ENCODE measurements around the gene DDX24. TPM values are rescaled to one million over a fixed set of nuclear protein-coding genes. Genes with fewer than 3 reads are reported as not detected.

Gene DDX24
- total and polyA plus RNA-seq, 4 experiments from 2014 or later: 135 to 322 (median 310) TPM

DNA sequence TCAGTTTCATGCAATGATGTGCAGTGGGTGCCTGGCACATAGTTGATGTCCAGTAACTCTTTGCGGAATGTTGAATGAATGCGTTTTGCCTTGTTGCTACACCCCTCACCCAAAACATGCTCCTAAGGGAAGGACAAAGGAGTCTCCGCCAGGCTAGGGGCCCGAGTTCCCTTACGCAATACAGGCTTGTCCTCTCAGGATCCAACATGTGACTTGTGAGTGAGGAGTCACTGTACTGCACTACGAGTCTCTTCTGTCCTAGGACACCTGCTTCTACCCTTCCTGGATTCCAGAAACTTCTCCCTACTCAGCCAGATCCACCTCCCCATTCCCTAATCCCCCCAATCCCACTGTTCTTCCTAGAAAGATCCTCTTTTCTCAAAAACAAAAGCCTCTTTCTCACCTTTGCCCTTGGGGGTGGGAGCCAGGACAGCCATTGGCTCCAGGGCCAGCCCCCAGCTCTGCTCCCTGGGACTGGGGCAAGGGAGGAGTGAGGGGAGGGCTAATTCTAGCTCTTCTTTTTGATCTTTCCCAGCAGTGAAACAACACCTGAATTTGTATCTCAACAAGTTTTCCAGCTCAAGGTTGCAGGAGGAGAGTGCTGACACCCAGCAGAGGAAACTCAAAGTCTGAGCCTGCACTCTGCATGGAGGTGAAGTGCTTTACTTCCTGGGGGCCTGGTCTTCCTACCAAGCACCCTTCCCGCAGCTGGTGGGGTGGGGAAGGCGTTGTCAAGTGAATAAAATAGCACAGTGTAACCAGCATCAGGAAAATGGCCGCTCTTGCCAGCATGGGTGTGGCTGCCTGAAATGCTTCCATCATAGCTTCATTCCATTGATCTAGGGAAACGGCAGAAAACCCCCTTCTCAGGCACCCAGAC, 58.2 kb downstream of the DDX24 start:
- DNase-seq: no peak
- CTCF ChIA-PET (ENCODE audit: partially characterized antibody): interaction anchor here (1.4 to 7.1 kb wide), 4 partner anchors 12 to 84 kb away, joined by 3 to 48 read pairs (median 16); no protein-coding TSS in a partner anchor
- H3K4me3 Mint-ChIP-seq: peak overlapping the region in 5 of 8 donors; percentile 2 to 32 (median 13)

DNA sequence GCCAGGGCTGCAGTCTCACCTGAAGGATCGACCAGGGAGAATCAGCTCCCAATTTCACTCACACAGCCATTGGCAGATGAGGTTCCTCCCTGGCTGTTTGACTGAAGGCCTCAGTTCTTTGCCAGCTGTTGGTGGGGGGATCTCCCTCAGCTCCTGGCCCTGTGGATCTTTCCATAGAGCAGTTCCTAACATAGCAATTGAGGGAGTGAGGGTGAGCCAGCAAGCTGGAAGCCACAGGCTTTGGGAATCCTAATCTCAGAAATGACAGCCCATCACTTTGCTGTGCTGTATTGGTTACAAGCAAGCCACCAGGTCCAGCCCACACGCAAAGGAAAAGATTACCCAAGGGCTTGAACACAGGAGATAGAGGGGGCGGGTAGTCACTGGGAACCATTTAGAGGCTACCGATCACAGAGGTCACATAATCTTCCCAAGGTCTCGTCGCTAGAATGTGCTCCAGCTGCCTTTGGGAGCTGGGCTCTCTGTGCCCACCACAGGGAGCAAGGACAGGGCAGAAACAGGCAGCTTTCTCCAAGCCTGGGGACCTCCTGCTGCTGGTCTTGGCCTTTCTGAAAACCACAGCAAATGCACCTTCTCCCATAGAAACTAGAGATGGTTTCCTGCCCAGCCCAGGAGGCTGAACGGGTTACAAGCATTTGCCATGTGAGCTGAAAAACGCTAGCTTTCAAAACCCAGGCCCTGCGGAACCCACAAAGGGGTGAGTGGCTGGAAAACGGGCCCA, 59.4 kb downstream of the DDX24 start:
- Histone ChIP-seq H3K36me3 (ENCODE audit: insufficient read depth, low read length) (no peaks in the 10 kb centered on the region), H3K4me3 (ENCODE audit: low read length in 2 of 2) (no peak overlapping the region), H3K27ac (ENCODE audit: low read depth, low read length) (no peak overlapping the region), H3K27me3 (ENCODE audit: insufficient read depth, low read length) (no peaks in the 10 kb centered on the region), H3K4me1 (ENCODE audit: insufficient read depth, low read length) (peaks cover 27% of the 10 kb centered on the region), H3K9me3 (ENCODE audit: control insufficient read depth in 1 of 2, low read length in 2 of 2) (no peaks in the 10 kb centered on the region)
- Mint-ChIP-seq H3K27me3 (no peaks in the 10 kb centered on the region), H3K4me3 (peak overlapping the region in 1 of 8 donors; percentile 24), H3K4me1 (peaks cover 20 to 43% (median 27%) of the 10 kb centered on the region in 4 donors), H3K9me3 (no peaks in the 10 kb centered on the region), H3K36me3 (no peaks in the 10 kb centered on the region), H3K27ac (peak overlapping the region; percentile 3 to 70 (median 46))
- intact Hi-C loops (cut with micrococcal nuclease): no loop called here
- CTCF ChIA-PET (ENCODE audit: partially characterized antibody): interaction anchor here (1.0 to 7.1 kb wide), 7 partner anchors 12 to 116 kb away, joined by 3 to 48 read pairs (median 6); no protein-coding TSS in a partner anchor
- DNase-seq: no peak
- POLR2A ChIA-PET (ENCODE audit: partially characterized antibody): interaction anchor here (0.7 to 2.0 kb wide), 3 partner anchors 10 to 60 kb away, joined by 3 to 6 read pairs (median 5); partner anchors contain the start of genes DDX24 and IFI27L1

More for the DNA sequence above, 58.2 kb downstream of the DDX24 start:
- H3K4me1 Mint-ChIP-seq: peaks cover 20 to 47% (median 32%) of the 10 kb centered on the region in 4 donors
- no peaks in the 10 kb centered on the region for H3K27me3 ChIP-seq (ENCODE audit: insufficient read depth, low read length)
- no peak overlapping the region for H3K4me3 ChIP-seq (ENCODE audit: low read length in 2 of 2)
- no peaks in the 10 kb centered on the region for H3K27me3 Mint-ChIP-seq
- H3K27ac ChIP-seq (ENCODE audit: low read depth, low read length): no peak overlapping the region
- H3K27ac Mint-ChIP-seq: peak overlapping the region in 3 of 7 donors; percentile 32 to 70 (median 61)
- H3K36me3 Mint-ChIP-seq: no peaks in the 10 kb centered on the region
- no peaks in the 10 kb centered on the region for H3K9me3 Mint-ChIP-seq
- H3K9me3 ChIP-seq (ENCODE audit: control insufficient read depth in 1 of 2, low read length in 2 of 2): no peaks in the 10 kb centered on the region
- POLR2A ChIA-PET (ENCODE audit: partially characterized antibody): interaction anchor here (2.0 kb wide), 2 partner anchors 11 kb away, joined by 6 read pairs; no protein-coding TSS in a partner anchor
- peaks cover 38% of the 10 kb centered on the region for H3K4me1 ChIP-seq (ENCODE audit: insufficient read depth, low read length)
- intact Hi-C loops (cut with micrococcal nuclease): no loop called here
- no peaks in the 10 kb centered on the region for H3K36me3 ChIP-seq (ENCODE audit: insufficient read depth, low read length)

DNA sequence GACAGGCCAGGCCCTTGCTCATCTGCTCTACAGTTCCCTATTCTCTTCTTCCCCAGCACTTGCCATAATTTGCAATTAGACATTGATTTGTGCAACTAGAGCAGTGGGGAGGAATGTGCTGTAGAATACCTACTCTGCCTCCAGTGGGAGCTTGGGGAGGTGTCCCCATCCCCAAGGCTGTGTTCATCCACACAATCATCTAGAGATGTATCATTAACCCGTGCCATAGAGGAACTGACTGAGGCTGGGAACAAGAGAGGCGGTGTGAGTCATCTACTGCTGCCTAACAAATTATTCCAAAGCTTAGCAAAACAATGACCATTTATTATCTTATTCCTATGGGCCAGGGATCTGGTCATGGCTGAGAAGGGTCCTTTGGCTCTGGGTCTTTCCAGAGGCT, 60.0 kb downstream of the DDX24 start:
- H3K9me3 Mint-ChIP-seq: no peaks in the 10 kb centered on the region
- no peak overlapping the region for H3K4me3 Mint-ChIP-seq
- Histone ChIP-seq H3K9me3 (ENCODE audit: control insufficient read depth in 1 of 2, low read length in 2 of 2) (no peaks in the 10 kb centered on the region), H3K4me1 (ENCODE audit: insufficient read depth, low read length) (peaks cover 27% of the 10 kb centered on the region), H3K27me3 (ENCODE audit: insufficient read depth, low read length) (no peaks in the 10 kb centered on the region), H3K4me3 (ENCODE audit: low read length in 2 of 2) (no peak overlapping the region), H3K27ac (ENCODE audit: low read depth, low read length) (no peak overlapping the region), H3K36me3 (ENCODE audit: insufficient read depth, low read length) (no peaks in the 10 kb centered on the region)
- no peaks in the 10 kb centered on the region for H3K27me3 Mint-ChIP-seq
- intact Hi-C loops (cut with micrococcal nuclease): no loop called here
- ChIA-PET CTCF (ENCODE audit: partially characterized antibody) (interaction anchor here (1.0 to 7.1 kb wide), 6 partner anchors 11 to 117 kb away, joined by 3 to 48 read pairs (median 6); no protein-coding TSS in a partner anchor), POLR2A (ENCODE audit: partially characterized antibody) (interaction anchor here (1.4 to 2.0 kb wide), 2 partner anchors 9 to 60 kb away, joined by 5 to 6 read pairs; partner anchors contain the start of genes DDX24 and IFI27L1)
- H3K36me3 Mint-ChIP-seq: no peaks in the 10 kb centered on the region
- DNase-seq: no peak
- H3K4me1 Mint-ChIP-seq: peaks cover 19 to 39% (median 25%) of the 10 kb centered on the region in 4 donors
- H3K27ac Mint-ChIP-seq: peak overlapping the region in 2 of 7 donors; percentile 5 to 31

DNA sequence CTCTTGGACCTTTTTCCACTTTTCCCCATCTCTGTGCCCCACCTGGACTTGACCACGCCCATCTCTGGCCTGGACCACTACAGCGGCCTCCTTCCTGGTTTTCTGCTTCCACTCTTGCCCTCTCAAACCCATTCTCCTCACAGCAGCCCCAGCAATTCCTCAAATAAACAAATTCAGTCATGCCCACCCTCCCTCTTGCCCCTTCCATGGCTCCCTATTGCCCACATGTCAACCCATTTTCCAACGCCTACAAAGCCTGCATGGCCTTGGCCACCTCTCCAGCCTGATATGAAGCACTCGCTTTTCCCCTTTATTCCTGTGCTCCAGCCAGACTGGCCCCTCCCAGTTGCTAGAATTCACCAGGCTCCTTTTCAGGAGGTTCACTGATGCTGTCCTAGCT, 60.7 kb downstream of the DDX24 start:
- CTCF ChIA-PET (ENCODE audit: partially characterized antibody): interaction anchor here (1.0 to 7.1 kb wide), 5 partner anchors 10 to 161 kb away, joined by 3 to 48 read pairs (median 6); no protein-coding TSS in a partner anchor
- Histone ChIP-seq H3K27me3 (ENCODE audit: insufficient read depth, low read length) (no peaks in the 10 kb centered on the region), H3K9me3 (ENCODE audit: control insufficient read depth in 1 of 2, low read length in 2 of 2) (no peaks in the 10 kb centered on the region), H3K4me3 (ENCODE audit: low read length in 2 of 2) (no peak overlapping the region), H3K36me3 (ENCODE audit: insufficient read depth, low read length) (no peaks in the 10 kb centered on the region), H3K4me1 (ENCODE audit: insufficient read depth, low read length) (peaks cover 22% of the 10 kb centered on the region), H3K27ac (ENCODE audit: low read depth, low read length) (no peak overlapping the region)
- Mint-ChIP-seq H3K27ac (no peak overlapping the region), H3K9me3 (no peaks in the 10 kb centered on the region), H3K36me3 (no peaks in the 10 kb centered on the region), H3K4me3 (no peak overlapping the region), H3K27me3 (no peaks in the 10 kb centered on the region), H3K4me1 (peaks cover 15 to 35% (median 22%) of the 10 kb centered on the region in 4 donors)
- intact Hi-C loops (cut with micrococcal nuclease): no loop called here
- POLR2A ChIA-PET (ENCODE audit: partially characterized antibody): interaction anchor here (1.3 to 2.0 kb wide), 2 partner anchors 9 kb away, joined by 4 to 6 read pairs; no protein-coding TSS in a partner anchor
- no peak for DNase-seq

DNA sequence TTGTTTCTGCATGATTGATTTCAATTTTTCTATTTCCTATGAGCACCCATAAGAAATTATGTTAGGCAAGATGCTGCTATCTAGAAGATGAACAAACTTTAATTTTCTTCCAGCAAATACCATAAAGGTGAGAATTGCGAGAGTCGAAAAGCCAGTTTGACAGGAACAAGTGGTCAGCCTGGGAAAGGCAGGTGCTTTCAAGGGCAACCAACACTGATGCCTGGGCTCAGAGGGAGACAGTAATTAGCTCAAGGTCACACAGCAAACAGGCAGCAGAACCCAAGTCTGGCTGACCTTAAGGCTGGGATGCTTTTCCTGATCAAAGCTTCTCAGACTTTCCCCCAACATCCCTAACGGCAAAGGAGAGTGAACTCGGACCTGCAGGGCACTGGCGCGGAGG, 61.7 kb downstream of the DDX24 start:
- Mint-ChIP-seq H3K9me3 (no peaks in the 10 kb centered on the region), H3K4me3 (no peak overlapping the region), H3K27me3 (no peaks in the 10 kb centered on the region), H3K36me3 (no peaks in the 10 kb centered on the region), H3K27ac (no peak overlapping the region), H3K4me1 (peaks cover 15 to 35% (median 22%) of the 10 kb centered on the region in 4 donors)
- no peaks in the 10 kb centered on the region for H3K9me3 ChIP-seq (ENCODE audit: control insufficient read depth in 1 of 2, low read length in 2 of 2)
- peaks cover 22% of the 10 kb centered on the region for H3K4me1 ChIP-seq (ENCODE audit: insufficient read depth, low read length)
- no peak overlapping the region for H3K4me3 ChIP-seq (ENCODE audit: low read length in 2 of 2)
- no peaks in the 10 kb centered on the region for H3K36me3 ChIP-seq (ENCODE audit: insufficient read depth, low read length)
- intact Hi-C loops (cut with micrococcal nuclease): no loop called here
- ChIA-PET POLR2A (ENCODE audit: partially characterized antibody) (interaction anchor here (0.8 to 1.3 kb wide), 2 partner anchors 9 to 41 kb away, joined by 3 to 4 read pairs; no protein-coding TSS in a partner anchor), CTCF (ENCODE audit: partially characterized antibody) (interaction anchor here (0.6 to 7.1 kb wide), 6 partner anchors 9 to 162 kb away, joined by 3 to 48 read pairs (median 4); no protein-coding TSS in a partner anchor)
- no peak for DNase-seq
- no peak overlapping the region for H3K27ac ChIP-seq (ENCODE audit: low read depth, low read length)
- H3K27me3 ChIP-seq (ENCODE audit: insufficient read depth, low read length): no peaks in the 10 kb centered on the region

DNA sequence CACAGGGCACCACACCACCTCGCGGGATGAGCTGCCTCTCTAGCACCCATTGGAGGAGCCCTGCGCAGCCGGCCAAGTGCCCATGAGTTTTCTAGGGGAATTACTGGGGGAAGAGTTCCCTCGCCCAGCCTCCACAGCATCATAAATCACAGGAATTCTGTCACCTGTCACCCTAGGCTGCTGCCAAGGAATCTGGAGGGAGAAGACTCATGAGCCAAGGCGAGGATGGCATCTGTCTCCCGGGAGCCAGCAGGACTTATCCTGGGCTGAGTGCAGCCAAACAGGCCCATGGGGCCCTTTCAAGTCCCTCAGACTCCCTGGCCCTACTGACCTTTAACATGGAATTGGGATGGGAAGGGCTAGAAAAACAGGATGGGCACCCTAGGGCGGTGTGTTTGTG, 62.7 kb downstream of the DDX24 start:
- no peak overlapping the region for H3K4me3 Mint-ChIP-seq
- Histone ChIP-seq H3K27me3 (ENCODE audit: insufficient read depth, low read length) (no peaks in the 10 kb centered on the region), H3K4me1 (ENCODE audit: insufficient read depth, low read length) (peaks cover 22% of the 10 kb centered on the region), H3K36me3 (ENCODE audit: insufficient read depth, low read length) (no peaks in the 10 kb centered on the region), H3K4me3 (ENCODE audit: low read length in 2 of 2) (no peak overlapping the region), H3K9me3 (ENCODE audit: control insufficient read depth in 1 of 2, low read length in 2 of 2) (no peaks in the 10 kb centered on the region), H3K27ac (ENCODE audit: low read depth, low read length) (no peak overlapping the region)
- ChIA-PET POLR2A (ENCODE audit: partially characterized antibody) (no interaction called here), CTCF (ENCODE audit: partially characterized antibody) (interaction anchor here (1.0 to 7.1 kb wide), 6 partner anchors 9 to 78 kb away, joined by 3 to 48 read pairs (median 4); no protein-coding TSS in a partner anchor)
- no peaks in the 10 kb centered on the region for H3K9me3 Mint-ChIP-seq
- no peaks in the 10 kb centered on the region for H3K27me3 Mint-ChIP-seq
- intact Hi-C loops (cut with micrococcal nuclease): no loop called here
- H3K27ac Mint-ChIP-seq: no peak overlapping the region
- H3K4me1 Mint-ChIP-seq: peaks cover 15 to 29% (median 21%) of the 10 kb centered on the region in 4 donors
- DNase-seq: no peak
- no peaks in the 10 kb centered on the region for H3K36me3 Mint-ChIP-seq
